DOHH2 (cell line): Measurements from ENCODE around the gene CCDC39.

Source experiments
- CTCF ChIP-seq: fragments of 200-600 bp; sonication (generic); IDR thresholded peaks from one replicate; pipeline ENCODE4 v1.5.1; 2014; ENCODE audit warnings: antibody characterized with exemption, mild to moderate bottlenecking, low read depth, low read length; ENCODE audit not compliant: poor library complexity, severe bottlenecking
- EZH2phosphoT487 ChIP-seq: fragments of 200-600 bp; sonication (generic); IDR thresholded peaks from 2 replicates; pipeline ENCODE4 v1.6.1; 2017; ENCODE audit warnings: borderline replicate concordance, mild to moderate bottlenecking, antibody characterized with exemption, low read length, moderate library complexity, mixed read lengths

GRCh38 chr3:180704532-180704931 is 25.2 kb upstream of the CCDC39 start:
- TF ChIP-seq CTCF (no peak), EZH2phosphoT487 (no peak)
